Measurements from ENCODE around the gene STMN3.

GRCh38 chr20:63619086-63619485, 34.1 kb downstream of the STMN3 start:
- TF ChIP-seq CTCF (IDR thresholded peaks at IDR 0.05) (no peak), POLR2A (IDR thresholded peaks at IDR 0.05) (no peak)

Measured in lower leg skin (tissue), 3 donors.